Testis (tissue), 3 donors: ENCODE data around the gene PIP5K1A. TPM values are rescaled to one million over a fixed set of nuclear protein-coding genes. Genes with fewer than 3 reads are reported as not detected.

ENCODE experiments used
- DNase-seq: peaks from one replicate; pipeline ENCODE4 v3.0.0-alpha.2; 2019
- H3K27ac ChIP-seq, 2 donors: fragments of 200-600 bp; sonication (generic); one replicate each; pipeline ENCODE4 v1.5.1; 2019
- H3K27me3 ChIP-seq: fragments of 200-600 bp; sonication (generic); one replicate; pipeline ENCODE4 v1.5.1; 2019
- H3K36me3 ChIP-seq: fragments of 200-600 bp; sonication (generic); one replicate; pipeline ENCODE4 v1.5.1; 2017; ENCODE audit warnings: low read depth; ENCODE audit errors: missing control alignments
- H3K4me1 ChIP-seq: fragments of 200-600 bp; sonication (generic); one replicate; pipeline ENCODE4 v1.5.1; 2019
- H3K4me3 ChIP-seq, 2 donors: fragments of 200-600 bp; sonication (generic); one replicate each; pipeline ENCODE4 v1.5.1; 2017 to 2019
- H3K9me3 ChIP-seq: fragments of 200-600 bp; sonication (generic); one replicate; pipeline ENCODE4 v1.5.1; 2017
- CTCF ChIP-seq, 3 experiments: fragments of 450-650 bp in 2 of 3; fragments of 200-600 bp in 1 of 3; sonication (generic) in 1 of 3; IDR thresholded peaks; one replicate each; pipeline ENCODE4 v1.5.1; 2016 to 2019; ENCODE audit warnings: antibody characterized with exemption in 3 of 3, mild to moderate bottlenecking in 2 of 3, moderate library complexity in 1 of 3
- POLR2A ChIP-seq: fragments of 450-650 bp; IDR thresholded peaks from one replicate; pipeline ENCODE4 v1.6.1; 2017; ENCODE audit warnings: antibody characterized with exemption, mild to moderate bottlenecking, moderate library complexity
- WGBS, 2 donors: methylation state at CpG; one replicate each; pipeline ENCODE4 v1.1.5; 2018; 5-methylcytosine and 5-hydroxymethylcytosine counted together
- intact Hi-C: fragments of 100-400 bp; cut with DNase I; formaldehyde crosslinking; loops from one replicate; pipeline ENCODE4 v1.15.1; 2023; ENCODE audit warnings: low total_unique reads
- polyA plus RNA-seq: library from polyadenylated mRNA; stranded (reverse); fragments of 350-450 nt; fragmentation: Illumina TruSeq; extraction: RNeasy Lipid Tissue Mini Kit (QIAGEN cat#74804); gene quantifications from one replicate; pipeline ENCODE4 v1.2.3, GENCODE V29; 2014; ENCODE audit warnings: low read depth, low replicate concordance; ENCODE audit not compliant: insufficient read depth
- total RNA-seq, 2 donors: library from RNA; depleted of rRNA; stranded (reverse); fragments of >200 nt; gene quantifications; one replicate each; pipeline ENCODE4 v1.2.3, GENCODE V29; 2016

The PIP5K1A gene
- total and polyA plus RNA-seq, 3 donors from 2014 or later: 94.1 to 234 (median 168) TPM

DNA sequence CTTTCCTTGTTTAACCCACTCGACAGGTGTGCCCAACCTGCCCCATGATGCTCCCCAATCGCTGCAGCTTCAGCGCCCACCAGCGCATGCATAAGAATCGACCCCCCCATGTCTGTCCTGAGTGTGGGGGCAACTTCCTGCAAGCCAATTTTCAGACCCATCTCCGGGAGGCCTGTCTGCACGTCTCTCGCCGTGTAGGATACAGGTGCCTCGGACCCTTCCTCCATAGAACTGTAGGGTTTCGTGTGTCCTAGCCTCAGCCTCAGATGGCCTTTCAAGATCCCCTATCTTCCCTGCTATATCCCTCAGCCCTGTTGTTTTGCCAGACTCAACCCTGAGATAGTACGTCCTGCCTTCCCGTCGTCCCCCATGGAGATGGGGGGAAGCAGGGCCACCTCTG is 90.2 kb downstream of the PIP5K1A start:
- 86 to 91% methylated on average over 7 to 14 of the region's 14 CpGs for WGBS, 2 donors
- no peak for DNase-seq
- H3K27me3 ChIP-seq: no peaks in the 10 kb centered on the region
- H3K27ac ChIP-seq: no peak overlapping the region
- intact Hi-C loops: no loop called here
- H3K4me1 ChIP-seq: peaks cover 10% of the 10 kb centered on the region
- no peak for TF ChIP-seq POLR2A
- no peak for TF ChIP-seq CTCF (IDR thresholded peaks at IDR 0.05)
- H3K36me3 ChIP-seq: no peaks in the 10 kb centered on the region
- no peak overlapping the region for H3K4me3 ChIP-seq
- no peaks in the 10 kb centered on the region for H3K9me3 ChIP-seq

GRCh38 chr1:151289080-151289935 is 91.0 kb downstream of the PIP5K1A start:
- Histone ChIP-seq H3K9me3 (no peaks in the 10 kb centered on the region), H3K4me3 (no peak overlapping the region), H3K36me3 (no peaks in the 10 kb centered on the region), H3K27me3 (no peaks in the 10 kb centered on the region), H3K4me1 (peaks cover 2% of the 10 kb centered on the region), H3K27ac (no peak overlapping the region)
- 52 to 68% methylated on average over 4 to 18 of the region's 18 CpGs for WGBS, 2 donors
- TF ChIP-seq POLR2A (no peak), CTCF (IDR thresholded peaks at IDR 0.05) (no peak)
- DNase-seq: no peak
- intact Hi-C loops: no loop called here

DNA sequence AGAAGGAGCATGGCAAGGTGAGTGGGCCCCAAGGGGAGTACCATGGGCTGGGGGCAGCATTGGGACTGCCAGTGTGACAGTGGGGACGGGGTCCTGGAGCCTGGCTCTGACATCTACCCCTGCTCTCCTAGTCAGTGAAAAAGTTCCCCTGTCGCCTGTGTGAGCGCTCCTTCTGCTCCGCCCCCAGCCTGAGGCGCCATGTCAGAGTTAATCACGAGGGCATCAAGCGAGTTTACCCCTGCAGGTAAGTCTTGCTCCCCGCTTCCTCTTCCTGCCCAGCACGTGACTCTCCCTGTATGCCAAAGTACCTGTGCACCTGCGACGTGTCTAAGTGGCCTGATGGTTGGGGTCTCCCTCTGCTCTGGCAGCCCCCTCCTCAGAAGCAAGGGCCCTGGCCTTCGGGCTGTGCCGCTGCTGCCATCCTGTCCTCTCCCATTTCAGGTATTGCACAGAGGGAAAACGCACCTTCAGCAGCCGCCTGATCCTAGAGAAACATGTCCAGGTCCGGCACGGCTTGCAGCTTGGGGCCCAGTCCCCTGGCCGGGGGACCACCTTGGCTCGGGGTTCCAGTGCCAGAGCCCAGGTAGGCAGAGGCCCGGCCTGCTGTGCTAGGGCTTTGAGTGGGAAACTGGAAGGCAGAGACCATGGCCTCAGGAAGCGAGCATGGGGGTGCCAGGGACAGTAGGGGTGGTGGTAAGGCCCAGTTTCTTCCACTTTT is 91.8 kb downstream of the PIP5K1A start:
- DNase-seq: no peak
- Histone ChIP-seq H3K4me1 (no peaks in the 10 kb centered on the region), H3K27ac (no peak overlapping the region), H3K9me3 (no peaks in the 10 kb centered on the region), H3K4me3 (no peak overlapping the region), H3K36me3 (no peaks in the 10 kb centered on the region), H3K27me3 (no peaks in the 10 kb centered on the region)
- intact Hi-C loops: no loop called here
- TF ChIP-seq POLR2A (no peak), CTCF (IDR thresholded peaks at IDR 0.05) (no peak)
- WGBS, 2 donors: 86% methylated on average over 20 of the region's 21 CpGs

DNA sequence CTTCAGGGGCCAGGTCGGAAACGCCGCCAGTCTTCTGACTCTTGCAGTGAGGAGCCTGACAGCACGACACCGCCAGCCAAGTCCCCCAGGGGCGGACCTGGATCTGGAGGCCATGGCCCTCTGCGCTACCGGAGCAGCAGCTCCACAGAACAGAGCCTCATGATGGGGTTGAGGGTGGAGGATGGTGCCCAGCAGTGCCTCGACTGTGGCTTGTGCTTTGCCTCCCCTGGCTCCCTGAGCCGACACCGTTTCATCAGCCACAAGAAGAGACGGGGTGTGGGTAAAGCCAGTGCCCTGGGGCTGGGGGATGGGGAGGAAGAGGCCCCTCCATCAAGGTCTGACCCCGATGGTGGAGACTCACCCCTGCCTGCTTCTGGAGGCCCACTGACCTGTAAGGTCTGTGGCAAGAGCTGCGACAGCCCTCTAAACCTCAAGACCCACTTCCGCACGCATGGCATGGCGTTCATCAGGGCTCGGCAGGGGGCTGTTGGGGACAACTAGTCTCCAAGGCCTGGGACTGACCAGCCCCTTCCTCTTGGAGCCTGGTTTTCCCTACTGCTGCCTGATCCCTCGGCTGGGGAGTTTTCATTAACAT is 92.5 kb downstream of the PIP5K1A start:
- DNase-seq: no peak
- WGBS, 2 donors: 78 to 82% methylated on average over 8 to 18 of the region's 19 CpGs
- Histone ChIP-seq H3K4me3 (no peak overlapping the region), H3K9me3 (no peaks in the 10 kb centered on the region), H3K27ac (no peak overlapping the region), H3K27me3 (no peaks in the 10 kb centered on the region), H3K36me3 (no peaks in the 10 kb centered on the region), H3K4me1 (no peaks in the 10 kb centered on the region)
- intact Hi-C loops: no loop called here
- TF ChIP-seq POLR2A (no peak), CTCF (IDR thresholded peaks at IDR 0.05) (no peak)
